IMR-90 (cell line): ENCODE measurements around the gene ZNF644. TPM values are rescaled to one million over a fixed set of nuclear protein-coding genes. Genes with fewer than 3 reads are reported as not detected.

Experiments used
- ATAC-seq: fragments of 200-7000 bp; cut with Tn5 transposase; 2 replicates; pipeline ENCODE4 v1.9.1; 2020; ENCODE audit warnings: low read depth, mild to moderate bottlenecking, moderate library complexity
- BruUV-seq: library from RNA; stranded (reverse); fragments of 400-500 nt; replicated peaks from 2 replicates; lab custom pipeline; 2021; lab: Mats Ljungman, UMichigan
- CTCF ChIA-PET: fragments of 300-600 bp; formaldehyde crosslinking; extraction: SDS; loops from one replicate; lab custom pipeline; 2021; ENCODE audit warnings: antibody characterized with exemption; lab: Yijun Ruan, JAX
- POLR2A ChIA-PET: fragments of 300-600 bp; sonication (Branson Sonifier 250); formaldehyde crosslinking; loops from one replicate; lab custom pipeline; 2022; ENCODE audit warnings: antibody characterized with exemption; ENCODE audit not compliant: unreplicated experiment; lab: Charles Lee
- DNase-seq: peaks from one replicate; pipeline ENCODE4 v3.0.0; 2013
- H2AFZ ChIP-seq: replicated peaks from 2 replicates; pipeline ENCODE3; 2013; ENCODE audit warnings: low read length, mild to moderate bottlenecking; ENCODE audit not compliant: poor library complexity
- H2AK5ac ChIP-seq: 2 replicates; pipeline ENCODE4 v1.6.1; 2013; ENCODE audit warnings: low read depth, low read length, inconsistent platforms
- H2AK9ac ChIP-seq: replicated peaks from 2 replicates; pipeline ENCODE3; 2013; ENCODE audit warnings: mild to moderate bottlenecking, low read depth, low read length, moderate library complexity; ENCODE audit not compliant: poor library complexity
- H2BK120ac ChIP-seq: 2 replicates; pipeline ENCODE4 v1.6.1; 2013; ENCODE audit warnings: low read depth, low read length, inconsistent platforms
- H2BK15ac ChIP-seq: 3 replicates; pipeline ENCODE4 v1.6.1; 2013; ENCODE audit warnings: low read depth, low read length, inconsistent platforms
- H2BK20ac ChIP-seq: 2 replicates; pipeline ENCODE4 v1.6.1; 2013; ENCODE audit warnings: low read depth, mild to moderate bottlenecking, inconsistent platforms, low read length, moderate library complexity
- H2BK5ac ChIP-seq: 2 replicates; pipeline ENCODE4 v1.6.1; 2013; ENCODE audit warnings: mild to moderate bottlenecking, low read depth, low read length, inconsistent platforms; ENCODE audit not compliant: poor library complexity, severe bottlenecking
- H3K14ac ChIP-seq: replicated peaks from 2 replicates; pipeline ENCODE4 v1.6.1; 2013; ENCODE audit warnings: low read depth, low read length, inconsistent platforms
- H3K18ac ChIP-seq: 2 replicates; pipeline ENCODE4 v1.6.1; 2013; ENCODE audit warnings: low read depth, low read length, control low read depth
- H3K23ac ChIP-seq: 2 replicates; pipeline ENCODE4 v1.6.1; 2013; ENCODE audit warnings: low read depth, low read length, inconsistent platforms
- H3K27ac ChIP-seq: 2 replicates; pipeline ENCODE4 v1.5.1; 2013; ENCODE audit warnings: mild to moderate bottlenecking, control low read depth, low read length; ENCODE audit not compliant: insufficient read depth
- H3K27me3 ChIP-seq: 2 replicates; pipeline ENCODE4 v1.6.1; 2013; ENCODE audit warnings: low read length; ENCODE audit not compliant: control insufficient read depth, insufficient read depth
- H3K36me3 ChIP-seq: 2 replicates; pipeline ENCODE4 v1.6.1; 2013; ENCODE audit warnings: low read length, mixed read lengths; ENCODE audit not compliant: control insufficient read depth, insufficient read depth
- H3K4ac ChIP-seq: 2 replicates; pipeline ENCODE4 v1.6.1; 2013; ENCODE audit warnings: low read depth, low read length, inconsistent platforms
- H3K4me1 ChIP-seq: 2 replicates; pipeline ENCODE4 v1.6.1; 2013; ENCODE audit warnings: low read length, mixed read lengths; ENCODE audit not compliant: control insufficient read depth, insufficient read depth
- H3K4me2 ChIP-seq: 2 replicates; pipeline ENCODE4 v1.6.1; 2013; ENCODE audit warnings: low read depth, mild to moderate bottlenecking, control low read depth, low read length, moderate library complexity
- H3K4me3 ChIP-seq: 2 replicates; pipeline ENCODE4 v1.5.1; 2013; ENCODE audit warnings: low read depth, mild to moderate bottlenecking, control low read depth, low read length, moderate library complexity; ENCODE audit not compliant: insufficient read depth
- H3K56ac ChIP-seq: 2 replicates; pipeline ENCODE4 v1.6.1; 2013; ENCODE audit warnings: low read length, inconsistent platforms; ENCODE audit not compliant: insufficient read depth; ENCODE audit errors: extremely low read depth
- H3K79me1 ChIP-seq, 2 experiments: 2 replicates each; pipeline ENCODE4 v1.6.1; 2013; ENCODE audit warnings: low read length in 2 of 2, inconsistent platforms in 1 of 2, low read depth in 1 of 2
- H3K9ac ChIP-seq: 2 replicates; pipeline ENCODE4 v1.6.1; 2013; ENCODE audit warnings: low read depth, low read length, control low read depth
- H3K9me1 ChIP-seq: 2 replicates; pipeline ENCODE4 v1.6.1; 2013; ENCODE audit warnings: low read length, inconsistent platforms; ENCODE audit not compliant: insufficient read depth
- H3K9me3 ChIP-seq: 2 replicates; pipeline ENCODE4 v1.6.1; 2013; ENCODE audit warnings: low read length; ENCODE audit not compliant: control insufficient read depth, insufficient read depth
- H4K20me1 ChIP-seq: 2 replicates; pipeline ENCODE4 v1.6.1; 2013; ENCODE audit warnings: low read length, inconsistent platforms; ENCODE audit not compliant: insufficient read depth
- H4K5ac ChIP-seq: 2 replicates; pipeline ENCODE4 v1.6.1; 2013; ENCODE audit warnings: mild to moderate bottlenecking, low read depth, low read length, control low read depth
- H4K8ac ChIP-seq, 2 experiments: 2 replicates each; pipeline ENCODE4 v1.6.1; 2013; ENCODE audit warnings: low read depth in 2 of 2, low read length in 2 of 2, control low read depth in 1 of 2, inconsistent platforms in 1 of 2
- H4K91ac ChIP-seq: 2 replicates; pipeline ENCODE4 v1.6.1; 2013; ENCODE audit warnings: low read depth, low read length, inconsistent platforms; ENCODE audit not compliant: insufficient read depth
- BHLHE40 ChIP-seq: fragments of 150-350 bp; IDR thresholded peaks from 2 replicates; pipeline ENCODE4 v1.6.1; 2016; ENCODE audit warnings: mild to moderate bottlenecking, low read depth, low read length
- CEBPB ChIP-seq: IDR thresholded peaks from 2 replicates; pipeline ENCODE4 v1.6.1; 2012; ENCODE audit warnings: low read depth, low read length, improper control_type of control experiment
- CHD1 ChIP-seq: IDR thresholded peaks from 2 replicates; pipeline ENCODE4 v1.6.1; 2012; ENCODE audit warnings: low read depth, low read length, improper control_type of control experiment
- ELK1 ChIP-seq: fragments of 150-350 bp; IDR thresholded peaks from 2 replicates; pipeline ENCODE4 v1.6.1; 2016; ENCODE audit warnings: low read depth, mild to moderate bottlenecking, low read length, moderate library complexity, borderline replicate concordance
- FOS ChIP-seq: fragments of 150-350 bp; IDR thresholded peaks from 2 replicates; pipeline ENCODE4 v1.6.1; 2016; ENCODE audit warnings: low read depth, low read length
- MAFK ChIP-seq: IDR thresholded peaks from 2 replicates; pipeline ENCODE4 v1.6.1; 2012; ENCODE audit warnings: low read depth, low read length, improper control_type of control experiment
- MAZ ChIP-seq: IDR thresholded peaks from 2 replicates; pipeline ENCODE4 v1.6.1; 2012; ENCODE audit warnings: low read depth, mild to moderate bottlenecking, low read length, improper control_type of control experiment, moderate library complexity, borderline replicate concordance
- MXI1 ChIP-seq: IDR thresholded peaks from 2 replicates; pipeline ENCODE4 v1.6.1; 2012; ENCODE audit warnings: low read depth, mild to moderate bottlenecking, low read length, moderate library complexity, borderline replicate concordance
- NFE2L2 ChIP-seq: fragments of 150-350 bp; IDR thresholded peaks from 2 replicates; pipeline ENCODE4 v1.6.1; 2016; ENCODE audit warnings: low read depth, mild to moderate bottlenecking, low read length
- RAD21 ChIP-seq: IDR thresholded peaks from 2 replicates; pipeline ENCODE4 v1.6.1; 2012; ENCODE audit warnings: low read length, improper control_type of control experiment
- RCOR1 ChIP-seq: IDR thresholded peaks from 2 replicates; pipeline ENCODE4 v1.6.1; 2012; ENCODE audit warnings: mild to moderate bottlenecking, low read length, improper control_type of control experiment; ENCODE audit not compliant: insufficient replicate concordance
- RFX5 ChIP-seq: IDR thresholded peaks from 2 replicates; pipeline ENCODE4 v1.8.0; 2012; ENCODE audit warnings: low read depth, mild to moderate bottlenecking, low read length, moderate library complexity
- SMC3 ChIP-seq: fragments of 150-350 bp; IDR thresholded peaks from 2 replicates; pipeline ENCODE4 v1.6.1; 2016; ENCODE audit warnings: low read depth, mild to moderate bottlenecking, antibody characterized with exemption, low read length, moderate library complexity
- USF2 ChIP-seq: fragments of 150-350 bp; IDR thresholded peaks from 2 replicates; pipeline ENCODE4 v1.6.1; 2017; ENCODE audit warnings: mild to moderate bottlenecking, antibody characterized with exemption, low read length, low read depth
- WGBS, 2 experiments: methylation state at CpG; one replicate each; pipeline versions ENCODE4 v1.1.5 to v1.1.7; 2013; ENCODE audit warnings: missing lambda C conversion rate in 2 of 2; ENCODE audit not compliant: insufficient read length in 1 of 2; ENCODE audit errors: extremely low coverage in 2 of 2; 5-methylcytosine and 5-hydroxymethylcytosine counted together
- dilution Hi-C: fragments of 300-500 bp; cut with HindIII; formaldehyde crosslinking; loops from one replicate; pipeline ENCODE4 v1.14.3; 2018; ENCODE audit warnings: low sequenced_read_pairs; ENCODE audit not compliant: unreplicated experiment
- in situ Hi-C: fragments of 300-500 bp; cut with MboI; formaldehyde crosslinking; loops from 3 replicates; pipeline ENCODE4 v1.14.3; 2019; ENCODE audit warnings: low sequenced_read_pairs, inconsistent platforms, mixed read lengths
- intact Hi-C: fragments of 100-400 bp; cut with micrococcal nuclease; formaldehyde crosslinking; loops from 2 replicates; pipeline ENCODE4 v1.10.0; 2022
- polyA plus RNA-seq, 3 experiments: library from polyadenylated mRNA; depleted of rRNA; stranded (reverse); fragments of >200 nt; gene quantifications; 2 replicates each; pipeline ENCODE4 v1.2.3, GENCODE V29; 2012; ENCODE audit warnings: low replicate concordance in 1 of 3
- total RNA-seq: library from RNA; depleted of rRNA; stranded (reverse); fragments of >200 nt; gene quantifications from 2 replicates; pipeline ENCODE4 v1.2.3, GENCODE V29; 2012

ZNF644 gene
- total and polyA plus RNA-seq, 2 of the 4 experiments (the other 2 are of a cell fraction), result 9.0 to 45.3 TPM

- no peak overlapping the region for H3K4me2 ChIP-seq
- ATAC-seq, result no peak
- CTCF ChIA-PET, result interaction anchor here (0.7 kb wide), 1 partner anchor 1088 kb away, joined by 3 read pairs; no protein-coding TSS in a partner anchor
- no peak overlapping the region for H2BK120ac ChIP-seq
- no peak for TF ChIP-seq RCOR1
- no peak for TF ChIP-seq RFX5
- no peak for TF ChIP-seq USF2
- TF ChIP-seq BHLHE40, result no peak
- TF ChIP-seq SMC3, result no peak
- no peak for TF ChIP-seq MAZ
- TF ChIP-seq FOS, result no peak
- no peak for TF ChIP-seq MXI1
- no peak for TF ChIP-seq ELK1
- no peak for TF ChIP-seq RAD21
- no peak for TF ChIP-seq CEBPB
- no peak for TF ChIP-seq CHD1
- TF ChIP-seq MAFK, result no peak
- no peak for TF ChIP-seq NFE2L2
- H3K27me3 ChIP-seq, result no peaks in the 10 kb centered on the region
- in situ Hi-C loops (no loop called here), intact Hi-C loops (no loop called here), dilution Hi-C loops (no loop called here)
- H3K9ac ChIP-seq, result no peak overlapping the region
- H2AK5ac ChIP-seq, result no peak overlapping the region
- POLR2A ChIA-PET, result interaction anchor here (0.7 kb wide), 1 partner anchor 10 kb away, joined by 3 read pairs; no protein-coding TSS in a partner anchor
- H3K27ac ChIP-seq, result no peak overlapping the region
- BruUV-seq, result no TSS peak
- no peaks in the 10 kb centered on the region; the same call in 1 of the 2 replicates for H3K36me3 ChIP-seq
- no peak overlapping the region for H3K4ac ChIP-seq
- no peaks in the 10 kb centered on the region for H3K9me3 ChIP-seq
- 0 out of 2 replicates have a peak, but pooled peaks cover 2% of the 10 kb centered on the region for H3K9me1 ChIP-seq
- H3K56ac ChIP-seq, result no peak overlapping the region
- no peak overlapping the region for H3K4me3 ChIP-seq
- no peak overlapping the region for H4K91ac ChIP-seq
- H3K14ac ChIP-seq, result no peak overlapping the region
- no peak overlapping the region for H2BK20ac ChIP-seq
- no peaks in the 10 kb centered on the region for H3K4me1 ChIP-seq
- H4K20me1 ChIP-seq, result peaks cover 54% of the 10 kb centered on the region
- peaks cover 10 to 41% of the 10 kb centered on the region in 2 experiments for H3K79me1 ChIP-seq
- H2BK15ac ChIP-seq, result no peak overlapping the region
- H4K5ac ChIP-seq, result no peak overlapping the region
- H2AK9ac ChIP-seq, result no peak overlapping the region
- no peak overlapping the region for H3K23ac ChIP-seq
- H3K18ac ChIP-seq, result no peak overlapping the region
- no peak overlapping the region for H2BK5ac ChIP-seq
- 100% methylated on average over 1 of the region's 7 CpGs; no CpG with 5 or more reads in 1 of the 2 experiments for WGBS, 2 experiments
- no peak overlapping the region for H2AFZ ChIP-seq
- H4K8ac ChIP-seq, result no peak overlapping the region
- DNase-seq, result no peak
These were observed 14.7 kb downstream of the ZNF644 start for GRCh38 chr1:91007092-91007491.
